Activated CD8-positive, alpha-beta memory T cell treated with anti-CD3 and anti-CD28 coated beads, Interleukin-2, amount 50 U/mL, for 1 hour (primary cell): Measurements from ENCODE around the gene MEX3B.
"Not testable (repeated sequence)": the region's sequence is repeated elsewhere in the genome, so short reads cannot be mapped to it uniquely, and the experiment has no call there.

ENCODE experiments used
- DNase-seq: peaks from one replicate; pipeline ENCODE4 v3.0.0-alpha.2; 2020; ENCODE audit errors: extremely low read depth

Gene MEX3B

GRCh38 chr15:82005239-82005638 lies 40.6 kb downstream of the MEX3B start:
- no peak for DNase-seq

GRCh38 chr15:82003916-82004315 lies 41.9 kb downstream of the MEX3B start:
- DNase-seq, result no peak

- DNase-seq, result not testable (repeated sequence)
Observed at GRCh38 chr15:81995081-81995480, 50.7 kb downstream of the MEX3B start.

DNA sequence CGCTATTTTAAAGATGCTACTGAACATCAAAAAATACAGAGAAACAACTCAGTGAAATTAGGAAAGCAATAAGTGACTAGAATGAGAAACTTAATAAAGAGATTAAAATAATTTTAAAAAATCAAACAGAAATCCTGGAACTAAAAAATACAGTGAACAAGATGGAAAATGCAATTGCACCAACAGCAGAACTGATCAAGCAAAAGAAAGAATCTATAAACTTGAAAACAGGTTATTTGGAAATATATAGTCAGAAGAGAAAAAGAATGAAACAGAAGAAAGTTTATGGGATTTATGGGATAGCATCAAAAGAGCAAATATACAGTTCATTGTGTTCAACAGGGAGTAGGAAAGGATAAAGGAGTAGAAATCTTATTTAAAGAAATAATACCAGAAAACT lies 53.3 kb downstream of the MEX3B start:
- no peak for DNase-seq
